Measurements from ENCODE around the gene NT5C3A. TPM values are rescaled to one million over a fixed set of nuclear protein-coding genes. Genes with fewer than 3 reads are reported as not detected.
"Not testable (repeated sequence)": the region's sequence is repeated elsewhere in the genome, so short reads cannot be mapped to it uniquely, and the experiment has no call there.

NT5C3A gene
- total and polyA plus RNA-seq, 4 donors: 19.0 to 48.1 (median 23.7) TPM

DNA sequence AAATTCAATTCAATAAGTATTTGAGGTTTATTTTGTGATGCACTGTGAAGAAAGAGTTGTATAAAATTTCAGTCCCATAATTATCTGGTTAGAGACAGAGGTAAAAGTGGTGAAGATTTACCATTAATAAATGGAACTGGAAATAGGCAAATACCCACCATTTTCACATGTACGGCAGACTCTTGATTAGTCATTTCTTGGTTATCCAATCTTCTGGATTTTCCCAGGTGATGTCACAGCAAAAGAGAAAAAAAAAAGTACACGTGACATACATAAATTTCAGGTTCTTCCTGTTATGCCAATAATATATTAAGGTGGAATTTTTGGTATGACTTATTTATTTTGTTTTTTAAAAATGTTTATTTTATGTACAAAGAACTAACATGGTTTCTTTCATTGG is 26.8 kb downstream of the NT5C3A start:
- H3K4me1 ChIP-seq (ENCODE audit: control insufficient read depth in 5 of 5, insufficient read depth in 5 of 5, low read length in 5 of 5): peaks cover 0 to 15% (median 3%) of the 10 kb centered on the region in 5 donors
- H3K27ac ChIP-seq (ENCODE audit: low read depth in 1 of 2, low read length in 1 of 2): no peak overlapping the region
- 88 to 89% methylated on average over 2 of the region's 2 CpGs for whole genome bisulfite sequencing, 2 donors
- H3K4me3 ChIP-seq: no peak overlapping the region
- DNase-seq: no peak
- H3K36me3 ChIP-seq (ENCODE audit: control insufficient read depth in 4 of 4, insufficient read depth in 4 of 4, low read length in 4 of 4): no peaks in the 10 kb centered on the region
- ATAC-seq (ENCODE audit: insufficient read depth, low FRiP score): no peak
- H3K9ac ChIP-seq (ENCODE audit: insufficient read depth in 1 of 2, low read length in 2 of 2): no peak overlapping the region
- no peak for TF ChIP-seq CTCF (IDR thresholded peaks at IDR 0.05; ENCODE audit: control extremely low read depth, extremely low read depth)
- no peaks in the 10 kb centered on the region for H3K27me3 ChIP-seq (ENCODE audit: control insufficient read depth in 3 of 3, insufficient read depth in 3 of 3, low read length in 2 of 3)
- H3K9me3 ChIP-seq (ENCODE audit: control insufficient read depth in 4 of 4, insufficient read depth in 3 of 4, low read length in 3 of 4): no peaks in the 10 kb centered on the region

- no peak for ATAC-seq (ENCODE audit: insufficient read depth, low FRiP score)
- Histone ChIP-seq H3K9ac (ENCODE audit: insufficient read depth in 1 of 2, low read length in 2 of 2) (no peak overlapping the region), H3K4me3 (no peak overlapping the region), H3K36me3 (ENCODE audit: control insufficient read depth in 4 of 4, insufficient read depth in 4 of 4, low read length in 4 of 4) (peaks cover 5 to 17% (median 9%) of the 10 kb centered on the region in 4 donors), H3K4me1 (ENCODE audit: control insufficient read depth in 5 of 5, insufficient read depth in 5 of 5, low read length in 5 of 5) (no peaks in the 10 kb centered on the region), H3K27ac (ENCODE audit: low read depth in 1 of 2, low read length in 1 of 2) (no peak overlapping the region), H3K27me3 (ENCODE audit: control insufficient read depth in 3 of 3, insufficient read depth in 3 of 3, low read length in 2 of 3) (no peaks in the 10 kb centered on the region), H3K9me3 (ENCODE audit: control insufficient read depth in 4 of 4, insufficient read depth in 3 of 4, low read length in 3 of 4) (no peaks in the 10 kb centered on the region)
- WGBS, 2 donors: 90 to 95% methylated on average over 4 of the region's 4 CpGs
- peak in 1 of 3 donors; percentile 18 for DNase-seq
- TF ChIP-seq CTCF (IDR thresholded peaks at IDR 0.05; ENCODE audit: control extremely low read depth, extremely low read depth): no peak
These were observed 38.3 kb downstream of the NT5C3A start for GRCh38 chr7:33024189-33024757.

DNA sequence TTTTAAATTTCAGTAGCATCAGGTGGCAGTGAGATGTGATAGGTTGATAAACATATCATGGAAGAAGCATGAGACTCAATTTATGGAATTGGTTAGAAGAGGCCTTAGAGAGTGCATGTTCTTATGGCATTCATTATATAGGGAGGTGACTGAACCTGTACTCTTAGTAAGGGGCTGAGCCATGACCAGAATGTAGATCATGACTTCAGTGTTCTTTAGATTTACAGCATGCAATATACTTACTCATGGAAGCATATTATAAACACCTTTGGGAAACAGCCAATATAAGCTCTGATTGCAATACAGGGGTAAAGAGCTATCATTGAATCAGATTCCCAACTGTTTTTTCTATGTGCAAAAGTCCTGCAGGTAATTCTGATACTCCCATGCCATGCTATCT is 50.2 kb downstream of the NT5C3A start:
- Histone ChIP-seq H3K27ac (ENCODE audit: low read depth in 1 of 2, low read length in 1 of 2) (no peak overlapping the region), H3K9ac (ENCODE audit: insufficient read depth in 1 of 2, low read length in 2 of 2) (no peak overlapping the region), H3K4me3 (no peak overlapping the region), H3K9me3 (ENCODE audit: control insufficient read depth in 4 of 4, insufficient read depth in 3 of 4, low read length in 3 of 4) (no peaks in the 10 kb centered on the region), H3K36me3 (ENCODE audit: control insufficient read depth in 4 of 4, insufficient read depth in 4 of 4, low read length in 4 of 4) (peaks cover 6 to 11% (median 8%) of the 10 kb centered on the region in 4 donors), H3K4me1 (ENCODE audit: control insufficient read depth in 5 of 5, insufficient read depth in 5 of 5, low read length in 5 of 5) (no peaks in the 10 kb centered on the region), H3K27me3 (ENCODE audit: control insufficient read depth in 3 of 3, insufficient read depth in 3 of 3, low read length in 2 of 3) (no peaks in the 10 kb centered on the region)
- no peak for TF ChIP-seq CTCF (IDR thresholded peaks at IDR 0.05; ENCODE audit: control extremely low read depth, extremely low read depth)
- DNase-seq (no peak), ATAC-seq (ENCODE audit: insufficient read depth, low FRiP score) (no peak)

DNA sequence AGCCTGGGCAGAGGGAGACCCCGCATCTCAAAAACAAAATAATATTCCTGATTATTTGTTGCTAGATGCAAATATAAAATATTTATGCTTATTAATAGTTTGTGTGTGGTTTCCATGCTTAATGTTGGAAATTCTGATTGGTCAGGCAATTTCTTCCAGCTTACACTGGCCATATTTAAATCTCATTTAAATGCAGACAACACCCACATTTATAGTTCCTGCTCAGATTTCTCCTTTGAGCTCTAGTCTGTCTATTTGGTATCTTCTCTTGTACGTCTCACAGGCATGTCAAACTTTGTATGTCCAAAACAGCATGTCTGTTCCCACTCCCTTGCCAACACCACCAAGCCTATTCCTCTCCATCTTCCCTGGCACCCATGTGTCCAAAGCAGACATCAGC is 52.8 kb downstream of the NT5C3A start:
- no peak for TF ChIP-seq CTCF (IDR thresholded peaks at IDR 0.05; ENCODE audit: control extremely low read depth, extremely low read depth)
- Histone ChIP-seq H3K27ac (ENCODE audit: low read depth in 1 of 2, low read length in 1 of 2) (no peak overlapping the region), H3K36me3 (ENCODE audit: control insufficient read depth in 4 of 4, insufficient read depth in 4 of 4, low read length in 4 of 4) (peaks cover 0 to 15% (median 3%) of the 10 kb centered on the region in 4 donors), H3K4me1 (ENCODE audit: control insufficient read depth in 5 of 5, insufficient read depth in 5 of 5, low read length in 5 of 5) (no peaks in the 10 kb centered on the region), H3K27me3 (ENCODE audit: control insufficient read depth in 3 of 3, insufficient read depth in 3 of 3, low read length in 2 of 3) (no peaks in the 10 kb centered on the region), H3K9me3 (ENCODE audit: control insufficient read depth in 4 of 4, insufficient read depth in 3 of 4, low read length in 3 of 4) (no peaks in the 10 kb centered on the region), H3K4me3 (no peak overlapping the region), H3K9ac (ENCODE audit: insufficient read depth in 1 of 2, low read length in 2 of 2) (no peak overlapping the region)
- 96 to 97% methylated on average over 2 of the region's 2 CpGs for WGBS, 2 donors
- DNase-seq: no peak
- no peak for ATAC-seq (ENCODE audit: insufficient read depth, low FRiP score)

DNA sequence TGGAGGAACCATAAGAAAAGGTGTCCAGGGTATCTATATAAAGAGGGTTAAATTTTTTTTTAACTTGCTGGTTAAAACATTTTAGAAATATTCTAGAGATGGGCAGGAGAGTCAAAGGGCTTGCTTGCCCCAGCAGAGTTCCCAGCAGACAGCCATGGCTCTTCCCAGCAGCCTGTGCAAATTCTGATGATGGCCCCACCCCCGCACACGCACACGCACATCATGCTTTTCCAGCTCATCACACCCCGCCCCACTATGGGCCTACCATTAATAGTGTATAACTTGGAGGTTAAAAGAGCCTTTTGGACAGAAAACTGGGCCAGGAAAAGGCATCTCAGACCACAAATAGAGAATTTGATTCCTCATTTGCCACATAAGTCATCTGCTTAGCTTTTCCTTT is 56.9 kb downstream of the NT5C3A start:
- H3K36me3 ChIP-seq (ENCODE audit: control insufficient read depth in 4 of 4, insufficient read depth in 4 of 4, low read length in 4 of 4): peaks cover 0 to 11% (median 5%) of the 10 kb centered on the region in 4 donors
- 94 to 95% methylated on average over 4 of the region's 4 CpGs for WGBS, 2 donors
- not testable (repeated sequence) for ATAC-seq (ENCODE audit: insufficient read depth, low FRiP score); DNase-seq; H3K27me3 ChIP-seq (ENCODE audit: control insufficient read depth in 3 of 3, insufficient read depth in 3 of 3, low read length in 2 of 3); H3K9me3 ChIP-seq (ENCODE audit: control insufficient read depth in 4 of 4, insufficient read depth in 3 of 4, low read length in 3 of 4); H3K4me3 ChIP-seq; H3K9ac ChIP-seq (ENCODE audit: insufficient read depth in 1 of 2, low read length in 2 of 2); H3K27ac ChIP-seq (ENCODE audit: low read depth in 1 of 2, low read length in 1 of 2); H3K4me1 ChIP-seq (ENCODE audit: control insufficient read depth in 5 of 5, insufficient read depth in 5 of 5, low read length in 5 of 5)

Data from lung (tissue), 12 donors.